ENCODE results near the gene RBM27.
"Not testable (repeated sequence)": the region's sequence is repeated elsewhere in the genome, so short reads cannot be mapped to it uniquely, and the experiment has no call there.

Gene RBM27

GRCh38 chr5:146193285-146193684 is 10.1 kb upstream of the RBM27 start:
- POLR2A ChIA-PET, result no interaction called here
- TF ChIP-seq, protein P1, sequence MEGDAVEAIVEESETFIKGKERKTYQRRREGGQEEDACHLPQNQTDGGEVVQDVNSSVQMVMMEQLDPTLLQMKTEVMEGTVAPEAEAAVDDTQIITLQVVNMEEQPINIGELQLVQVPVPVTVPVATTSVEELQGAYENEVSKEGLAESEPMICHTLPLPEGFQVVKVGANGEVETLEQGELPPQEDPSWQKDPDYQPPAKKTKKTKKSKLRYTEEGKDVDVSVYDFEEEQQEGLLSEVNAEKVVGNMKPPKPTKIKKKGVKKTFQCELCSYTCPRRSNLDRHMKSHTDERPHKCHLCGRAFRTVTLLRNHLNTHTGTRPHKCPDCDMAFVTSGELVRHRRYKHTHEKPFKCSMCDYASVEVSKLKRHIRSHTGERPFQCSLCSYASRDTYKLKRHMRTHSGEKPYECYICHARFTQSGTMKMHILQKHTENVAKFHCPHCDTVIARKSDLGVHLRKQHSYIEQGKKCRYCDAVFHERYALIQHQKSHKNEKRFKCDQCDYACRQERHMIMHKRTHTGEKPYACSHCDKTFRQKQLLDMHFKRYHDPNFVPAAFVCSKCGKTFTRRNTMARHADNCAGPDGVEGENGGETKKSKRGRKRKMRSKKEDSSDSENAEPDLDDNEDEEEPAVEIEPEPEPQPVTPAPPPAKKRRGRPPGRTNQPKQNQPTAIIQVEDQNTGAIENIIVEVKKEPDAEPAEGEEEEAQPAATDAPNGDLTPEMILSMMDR (IDR thresholded peaks at IDR 0.05; ENCODE audit: insufficient read depth, low read length, missing control alignments), result no peak
- H3K4me3 ChIP-seq (ENCODE audit: low read depth, low read length), result no peak overlapping the region
- CTCF ChIA-PET, result no interaction called here
- no peak for DNase-seq (ENCODE audit: low read depth, low spot score)

DNA sequence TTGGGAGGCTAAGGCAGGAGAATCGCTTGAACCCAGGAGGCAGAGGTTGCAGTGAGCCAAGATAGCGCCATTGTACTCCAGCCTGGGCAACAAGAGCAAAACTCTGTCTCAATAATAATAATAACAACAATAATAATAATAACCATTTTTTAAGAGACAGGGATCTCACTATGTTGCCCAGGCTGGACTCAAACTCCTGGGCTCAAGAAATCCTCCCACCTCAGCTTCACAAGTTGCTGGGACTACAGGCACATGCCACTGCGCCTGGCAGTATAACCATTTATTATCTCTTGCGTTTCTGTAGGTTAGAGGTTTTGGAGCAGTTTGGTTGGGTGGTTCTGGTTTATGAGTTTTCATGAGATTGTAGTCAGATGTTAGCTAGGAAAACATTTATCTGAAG is 8.4 kb upstream of the RBM27 start:
- DNase-seq (ENCODE audit: low read depth, low spot score); H3K4me3 ChIP-seq (ENCODE audit: low read depth, low read length); POLR2A ChIA-PET; CTCF ChIA-PET: not testable (repeated sequence)

- DNase-seq (ENCODE audit: low read depth, low spot score), result no peak
- ChIA-PET POLR2A (no interaction called here), CTCF (no interaction called here)
- TF ChIP-seq, protein P1 (IDR thresholded peaks at IDR 0.05; ENCODE audit: insufficient read depth, low read length, missing control alignments), result no peak
- no peak overlapping the region for H3K4me3 ChIP-seq (ENCODE audit: low read depth, low read length)
Observed at GRCh38 chr5:146196459-146197048, 6.9 kb upstream of the RBM27 start.

- TF ChIP-seq, protein P1 (IDR thresholded peaks at IDR 0.05; ENCODE audit: insufficient read depth, low read length, missing control alignments), result no peak
- DNase-seq (ENCODE audit: low read depth, low spot score), result no peak
- no peak overlapping the region for H3K4me3 ChIP-seq (ENCODE audit: low read depth, low read length)
- CTCF ChIA-PET, result no interaction called here
- POLR2A ChIA-PET, result no interaction called here
Observed at GRCh38 chr5:146199176-146199815, 4.1 kb upstream of the RBM27 start.

- H3K4me3 ChIP-seq (ENCODE audit: low read depth, low read length); CTCF ChIA-PET; DNase-seq (ENCODE audit: low read depth, low spot score); POLR2A ChIA-PET: not testable (repeated sequence)
Observed at GRCh38 chr5:146201795-146202194, 1.6 kb upstream of the RBM27 start.

GRCh38 chr5:146203872-146204192 is 427 bp downstream of the RBM27 start:
- peak overlapping the region; percentile 86 for H3K4me3 ChIP-seq (ENCODE audit: low read depth, low read length)
- ChIA-PET POLR2A (interaction anchor here (0.6 to 1.2 kb wide), 3 partner anchors 15 to 44 kb away, joined by 3 to 6 read pairs (median 3); partner anchors contain the start of gene LARS1), CTCF (no interaction called here)
- no peak for DNase-seq (ENCODE audit: low read depth, low spot score)
- TF ChIP-seq, protein P1 (IDR thresholded peaks at IDR 0.05; ENCODE audit: insufficient read depth, low read length, missing control alignments), result no peak

GRCh38 chr5:146205499-146206202 is 2.2 kb downstream of the RBM27 start:
- ChIA-PET POLR2A (no interaction called here), CTCF (interaction anchor here (1.4 kb wide), 1 partner anchor 27 kb away, joined by 3 read pairs; no protein-coding TSS in a partner anchor)
- no peak for DNase-seq (ENCODE audit: low read depth, low spot score)
- H3K4me3 ChIP-seq (ENCODE audit: low read depth, low read length), result no peak overlapping the region; the same call in 1 of the 2 replicates
- TF ChIP-seq, protein P1 (IDR thresholded peaks at IDR 0.05; ENCODE audit: insufficient read depth, low read length, missing control alignments), result no peak
